ENCODE results near the gene CNEP1R1. TPM values are rescaled to one million over a fixed set of nuclear protein-coding genes. Genes with fewer than 3 reads are reported as not detected.

The CNEP1R1 gene
- polyA plus RNA-seq, 1 donor from 2014 or later, result 44.2 TPM

- no peaks in the 10 kb centered on the region for H3F3A ChIP-seq (ENCODE audit: insufficient read depth, low read length, poor library complexity, severe bottlenecking)
- peak overlapping the region; percentile 98 for H2AFZ ChIP-seq (ENCODE audit: low read depth, low read length)
- peak overlapping the region; percentile 93 for H3K9ac ChIP-seq (ENCODE audit: low read length)
- H3K27me3 ChIP-seq (ENCODE audit: insufficient read depth, low read depth, low read length), result no peaks in the 10 kb centered on the region
- H3K27ac ChIP-seq (ENCODE audit: low read length), result peak overlapping the region; percentile 93
- H4K20me1 ChIP-seq (ENCODE audit: insufficient read depth), result no peaks in the 10 kb centered on the region
- peak overlapping the region; percentile 97 for H3K4me2 ChIP-seq (ENCODE audit: low read length)
- no peaks in the 10 kb centered on the region for H3K9me3 ChIP-seq (ENCODE audit: low read length)
- peak overlapping the region; percentile 98 for H3K4me3 ChIP-seq (ENCODE audit: low read length)
- no peaks in the 10 kb centered on the region for H3K9me2 ChIP-seq (ENCODE audit: insufficient read depth, low read length)
- TF ChIP-seq SMC3 (conservative IDR thresholded peaks at IDR 0.05; ENCODE audit: poor library complexity) (peak; percentile 48), EZH2 (IDR thresholded peaks at IDR 0.05; ENCODE audit: borderline replicate concordance, insufficient read depth, low read length, poor library complexity, severe bottlenecking) (no peak), MXI1 (conservative IDR thresholded peaks at IDR 0.05; ENCODE audit: poor library complexity, severe bottlenecking) (no peak)
- peaks cover 7% of the 10 kb centered on the region for H3K79me2 ChIP-seq (replicated peaks; ENCODE audit: insufficient read depth, low read length)
- H3K36me3 ChIP-seq (ENCODE audit: insufficient read depth, low read length), result no peaks in the 10 kb centered on the region
Observed at GRCh38 chr16:50066482-50067289, 41.7 kb downstream of the CNEP1R1 start.

GRCh38 chr16:50067290-50067853 is 42.3 kb downstream of the CNEP1R1 start:
- Histone ChIP-seq H3K79me2 (replicated peaks; ENCODE audit: insufficient read depth, low read length) (peaks cover 7% of the 10 kb centered on the region), H3K9me2 (ENCODE audit: insufficient read depth, low read length) (no peaks in the 10 kb centered on the region), H2AFZ (ENCODE audit: low read depth, low read length) (no peak overlapping the region), H3K27me3 (ENCODE audit: insufficient read depth, low read depth, low read length) (no peaks in the 10 kb centered on the region), H3K36me3 (ENCODE audit: insufficient read depth, low read length) (no peaks in the 10 kb centered on the region), H3K9me3 (ENCODE audit: low read length) (no peaks in the 10 kb centered on the region), H3K27ac (ENCODE audit: low read length) (no peak overlapping the region), H3F3A (ENCODE audit: insufficient read depth, low read length, poor library complexity, severe bottlenecking) (no peaks in the 10 kb centered on the region), H3K4me3 (ENCODE audit: low read length) (peak overlapping the region; percentile 98), H3K9ac (ENCODE audit: low read length) (peak overlapping the region; percentile 28), H3K4me2 (ENCODE audit: low read length) (peak overlapping the region; percentile 42), H4K20me1 (ENCODE audit: insufficient read depth) (no peaks in the 10 kb centered on the region)
- TF ChIP-seq TAF1 (IDR thresholded peaks at IDR 0.05; ENCODE audit: low read depth) (no peak), SMC3 (conservative IDR thresholded peaks at IDR 0.05; ENCODE audit: poor library complexity) (peak; percentile 70), EZH2 (IDR thresholded peaks at IDR 0.05; ENCODE audit: borderline replicate concordance, insufficient read depth, low read length, poor library complexity, severe bottlenecking) (no peak), EP300 (conservative IDR thresholded peaks at IDR 0.05; ENCODE audit: poor library complexity, severe bottlenecking) (no peak), MXI1 (conservative IDR thresholded peaks at IDR 0.05; ENCODE audit: poor library complexity, severe bottlenecking) (no peak), POLR2AphosphoS5 (IDR thresholded peaks at IDR 0.05) (no peak), CTCF (IDR thresholded peaks at IDR 0.05; ENCODE audit: poor library complexity, severe bottlenecking) (peak; percentile 70), RAD21 (conservative IDR thresholded peaks at IDR 0.05) (peak; percentile 61), REST (IDR thresholded peaks at IDR 0.05; ENCODE audit: borderline replicate concordance) (no peak)

Data from neural cell (in vitro differentiated cells).